Astrocyte of the cerebellum (primary cell): ENCODE data around the gene CERK.

Experiments
- DNase-seq: peaks from one replicate; pipeline ENCODE4 v3.0.0-alpha.2; 2011; ENCODE audit warnings: low read depth
- H3K4me3 ChIP-seq: 2 replicates; pipeline ENCODE4 v1.5.1; 2011; ENCODE audit warnings: mild to moderate bottlenecking, low read depth, low read length, moderate library complexity
- in situ Hi-C: cut with HindIII; loops from 2 replicates; pipeline ENCODE4 v1.10.0; 2017; ENCODE audit warnings: low sequenced_read_pairs
- TF ChIP-seq, protein P1 (sequence below): IDR thresholded peaks from 2 replicates; pipeline ENCODE4 v1.5.1; 2012; ENCODE audit warnings: low read length, low read depth, moderate library complexity, mild to moderate bottlenecking; ENCODE audit errors: missing control alignments

Gene CERK

DNA sequence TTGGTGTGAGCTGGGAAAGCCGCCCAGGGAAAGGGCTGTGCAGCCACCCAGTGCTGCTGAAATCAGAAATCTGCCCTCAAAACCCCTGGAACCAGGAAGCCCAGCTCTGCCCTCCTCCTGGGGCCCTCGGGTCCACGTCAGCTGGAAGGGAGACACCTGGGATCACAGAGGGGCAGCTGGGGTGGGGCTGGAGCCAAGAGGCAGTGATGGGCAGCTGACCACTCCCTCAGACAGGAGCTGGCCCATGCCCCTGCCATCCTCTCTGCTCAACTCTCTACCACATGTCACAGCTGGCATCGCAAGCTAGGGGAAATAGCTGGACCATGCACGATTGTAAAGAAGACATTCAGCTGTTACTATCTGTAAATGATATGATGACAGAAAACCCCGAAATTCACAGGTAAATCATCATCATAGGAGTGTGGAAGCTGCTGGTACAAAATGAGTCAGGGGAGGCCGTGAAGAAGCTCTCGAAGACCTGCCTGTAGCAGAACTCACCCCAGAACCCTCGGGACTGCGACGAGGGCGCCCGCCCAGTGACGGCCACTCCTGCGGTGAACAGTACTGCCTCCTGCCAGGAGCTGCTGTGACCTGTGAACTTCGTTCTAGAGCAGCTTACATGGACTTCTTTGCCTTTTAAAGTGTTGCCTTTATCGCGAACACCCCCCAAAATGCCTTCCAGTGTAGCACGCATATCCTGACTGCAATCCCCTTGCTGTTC, 55.9 kb downstream of the CERK start:
- H3K4me3 ChIP-seq: no peak overlapping the region
- no peak for DNase-seq
- TF ChIP-seq, protein P1, sequence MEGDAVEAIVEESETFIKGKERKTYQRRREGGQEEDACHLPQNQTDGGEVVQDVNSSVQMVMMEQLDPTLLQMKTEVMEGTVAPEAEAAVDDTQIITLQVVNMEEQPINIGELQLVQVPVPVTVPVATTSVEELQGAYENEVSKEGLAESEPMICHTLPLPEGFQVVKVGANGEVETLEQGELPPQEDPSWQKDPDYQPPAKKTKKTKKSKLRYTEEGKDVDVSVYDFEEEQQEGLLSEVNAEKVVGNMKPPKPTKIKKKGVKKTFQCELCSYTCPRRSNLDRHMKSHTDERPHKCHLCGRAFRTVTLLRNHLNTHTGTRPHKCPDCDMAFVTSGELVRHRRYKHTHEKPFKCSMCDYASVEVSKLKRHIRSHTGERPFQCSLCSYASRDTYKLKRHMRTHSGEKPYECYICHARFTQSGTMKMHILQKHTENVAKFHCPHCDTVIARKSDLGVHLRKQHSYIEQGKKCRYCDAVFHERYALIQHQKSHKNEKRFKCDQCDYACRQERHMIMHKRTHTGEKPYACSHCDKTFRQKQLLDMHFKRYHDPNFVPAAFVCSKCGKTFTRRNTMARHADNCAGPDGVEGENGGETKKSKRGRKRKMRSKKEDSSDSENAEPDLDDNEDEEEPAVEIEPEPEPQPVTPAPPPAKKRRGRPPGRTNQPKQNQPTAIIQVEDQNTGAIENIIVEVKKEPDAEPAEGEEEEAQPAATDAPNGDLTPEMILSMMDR: no peak
- in situ Hi-C loops: no loop called here

DNA sequence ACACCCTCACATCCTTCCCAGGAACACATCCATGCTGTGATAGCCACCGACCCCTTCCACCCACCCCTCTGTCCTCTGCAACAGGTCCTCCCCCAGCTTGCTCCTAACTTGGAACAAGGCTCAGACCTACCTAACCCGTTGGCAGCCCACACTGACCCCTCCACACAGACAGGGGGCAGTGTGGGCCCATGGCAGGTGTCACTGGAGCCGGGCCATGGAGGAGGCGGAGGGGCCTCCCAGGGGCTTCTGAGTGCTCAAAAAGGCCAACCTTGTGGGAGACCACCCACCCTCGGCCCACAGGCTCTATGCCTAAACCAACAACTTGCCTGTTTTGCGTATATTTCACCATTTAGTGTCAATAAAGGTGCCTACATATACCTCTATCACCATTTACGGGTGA, 57.0 kb downstream of the CERK start:
- TF ChIP-seq, protein P1: no peak
- no peak overlapping the region for H3K4me3 ChIP-seq
- in situ Hi-C loops: no loop called here
- no peak for DNase-seq

DNA sequence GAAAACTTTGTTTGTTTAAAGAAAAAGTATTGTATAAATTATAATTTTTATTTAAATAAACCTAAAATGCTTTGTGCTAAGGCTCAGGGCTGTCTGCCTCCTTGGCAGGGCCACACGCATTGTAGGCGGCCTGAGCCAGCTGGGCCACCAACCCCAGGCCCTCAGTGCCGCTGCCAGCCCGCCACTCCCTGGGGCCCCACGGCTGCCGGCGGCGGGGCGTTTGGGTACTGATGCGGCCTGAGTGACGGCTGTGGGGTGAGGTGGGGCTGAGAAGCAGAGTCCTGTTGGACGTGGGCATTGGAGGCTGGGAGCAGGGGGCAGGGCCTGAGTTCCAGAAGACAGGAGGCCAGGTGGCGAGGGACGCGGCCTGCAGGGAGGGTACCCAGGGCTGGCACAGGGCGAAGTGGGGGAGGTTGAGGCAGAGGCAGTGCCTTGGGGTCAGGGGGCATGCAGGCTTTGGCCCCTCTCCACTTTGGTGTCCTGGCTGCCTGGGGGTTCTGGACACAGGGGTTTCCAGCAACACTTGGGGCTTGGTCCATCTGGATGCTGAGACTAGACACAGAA, 58.3 kb downstream of the CERK start:
- in situ Hi-C loops: no loop called here
- TF ChIP-seq, protein P1: no peak
- no peak overlapping the region for H3K4me3 ChIP-seq
- DNase-seq: no peak

DNA sequence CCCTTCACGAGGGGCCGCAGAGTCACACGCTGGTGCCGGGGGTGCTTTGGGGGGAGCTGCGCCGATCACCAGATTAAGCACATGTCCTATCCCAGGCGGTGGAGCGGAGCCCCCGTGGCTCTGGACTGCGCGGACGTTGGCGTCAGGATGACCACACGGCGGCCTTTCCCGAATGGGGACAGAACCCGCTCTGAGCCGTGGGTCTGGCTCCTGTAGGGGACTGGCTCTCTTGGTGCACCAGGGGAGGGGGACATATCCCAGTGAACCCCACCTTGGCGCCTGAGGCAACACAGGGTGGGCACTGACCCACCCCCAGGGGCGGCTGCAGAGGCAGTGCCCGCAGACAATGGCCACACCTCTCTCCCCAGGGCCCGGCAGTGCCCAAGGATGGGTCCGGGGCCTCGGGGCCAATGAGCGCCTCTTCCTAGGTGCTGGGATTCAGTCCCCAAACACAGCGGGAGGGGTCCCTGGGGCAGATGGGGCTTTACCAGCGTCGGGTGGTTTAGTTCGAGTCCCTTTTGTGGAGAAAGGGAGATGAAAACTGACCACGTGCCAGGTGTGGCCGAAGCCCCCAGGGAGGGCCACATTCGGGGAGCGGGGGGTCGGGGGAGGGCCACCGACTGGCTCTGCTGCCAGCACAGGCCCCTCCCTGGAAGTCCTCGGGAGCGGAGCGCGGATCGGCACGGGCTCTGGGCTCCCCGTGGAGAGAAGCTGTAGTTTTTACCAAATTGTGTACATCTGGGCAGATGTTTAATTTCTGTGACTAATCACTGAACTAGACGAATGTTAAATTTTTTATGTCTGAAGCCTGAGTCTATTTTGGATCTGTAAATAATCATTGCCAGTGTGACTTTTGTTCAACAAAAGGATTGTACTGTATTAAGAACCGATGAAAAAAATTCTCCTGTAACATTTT, 59.0 kb downstream of the CERK start:
- DNase-seq: no peak
- no peak overlapping the region for H3K4me3 ChIP-seq
- in situ Hi-C loops: no loop called here
- TF ChIP-seq, protein P1: no peak

DNA sequence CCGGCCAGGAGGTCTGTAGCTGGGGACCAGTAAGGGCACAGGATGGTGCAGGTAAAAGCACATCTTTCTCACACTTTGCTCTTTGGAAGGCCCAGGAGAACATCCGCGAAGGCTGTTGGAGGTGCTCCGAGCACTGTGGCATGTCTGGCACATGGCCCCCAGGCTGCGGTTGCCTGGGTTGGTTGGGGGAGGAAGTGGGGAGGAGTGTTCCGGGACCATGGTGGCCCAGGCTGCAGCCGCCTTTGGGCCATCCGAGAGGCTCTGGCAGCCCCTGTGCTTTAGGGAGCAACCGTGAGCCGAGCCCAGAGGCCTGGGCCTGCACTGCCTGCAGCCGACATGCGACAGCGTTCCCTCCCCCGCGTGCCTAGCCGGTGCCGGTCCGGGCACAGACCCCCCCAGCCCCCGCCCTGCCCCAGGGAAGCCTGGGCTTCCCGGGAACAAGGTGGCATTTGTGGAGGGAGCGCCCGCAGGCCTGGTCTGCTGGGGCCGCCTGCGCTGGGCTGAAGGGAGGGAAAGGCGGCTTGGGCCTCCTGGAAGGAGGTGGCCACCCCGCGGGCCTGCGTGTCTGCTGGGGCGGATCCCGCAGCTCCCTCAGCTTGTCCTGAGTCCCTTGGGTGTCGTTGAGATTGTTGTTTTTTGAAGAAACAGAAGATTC, 59.9 kb downstream of the CERK start:
- in situ Hi-C loops: no loop called here
- TF ChIP-seq, protein P1: no peak
- H3K4me3 ChIP-seq: no peak overlapping the region
- no peak for DNase-seq
